ENCODE results near the gene STX1A.
"Not testable (repeated sequence)": the region's sequence is repeated elsewhere in the genome, so short reads cannot be mapped to it uniquely, and the experiment has no call there.

STX1A gene

GRCh38 chr7:73727952-73728351, 8.5 kb upstream of the STX1A start:
- H3K4me3 ChIP-seq (ENCODE audit: control insufficient read depth, low read depth, low read length), result no peak overlapping the region
- DNase-seq (ENCODE audit: low read depth), result no peak
- no peak for TF ChIP-seq CTCF (conservative IDR thresholded peaks at IDR 0.05; ENCODE audit: control insufficient read depth, insufficient read depth, low read depth, low read length)

- TF ChIP-seq CTCF (conservative IDR thresholded peaks at IDR 0.05; ENCODE audit: control insufficient read depth, insufficient read depth, low read depth, low read length), result no peak
- no peak for DNase-seq (ENCODE audit: low read depth)
- no peak overlapping the region for H3K4me3 ChIP-seq (ENCODE audit: control insufficient read depth, low read depth, low read length)
These were observed 6.6 kb upstream of the STX1A start for GRCh38 chr7:73726083-73726466.

GRCh38 chr7:73723813-73724212, 4.3 kb upstream of the STX1A start:
- H3K4me3 ChIP-seq (ENCODE audit: control insufficient read depth, low read depth, low read length), result no peak overlapping the region
- DNase-seq (ENCODE audit: low read depth), result no peak
- TF ChIP-seq CTCF (conservative IDR thresholded peaks at IDR 0.05; ENCODE audit: control insufficient read depth, insufficient read depth, low read depth, low read length), result no peak

GRCh38 chr7:73722785-73723184, 3.3 kb upstream of the STX1A start:
- no peak overlapping the region for H3K4me3 ChIP-seq (ENCODE audit: control insufficient read depth, low read depth, low read length)
- DNase-seq (ENCODE audit: low read depth), result no peak
- TF ChIP-seq CTCF (conservative IDR thresholded peaks at IDR 0.05; ENCODE audit: control insufficient read depth, insufficient read depth, low read depth, low read length), result no peak

GRCh38 chr7:73722182-73722581, 2.7 kb upstream of the STX1A start:
- not testable (repeated sequence) for H3K4me3 ChIP-seq (ENCODE audit: control insufficient read depth, low read depth, low read length); DNase-seq (ENCODE audit: low read depth)

- no peak overlapping the region for H3K4me3 ChIP-seq (ENCODE audit: control insufficient read depth, low read depth, low read length)
- no peak for DNase-seq (ENCODE audit: low read depth)
- TF ChIP-seq CTCF (conservative IDR thresholded peaks at IDR 0.05; ENCODE audit: control insufficient read depth, insufficient read depth, low read depth, low read length), result no peak
These were observed 1.9 kb upstream of the STX1A start for GRCh38 chr7:73721377-73721817.

- not testable (repeated sequence) for DNase-seq (ENCODE audit: low read depth); H3K4me3 ChIP-seq (ENCODE audit: control insufficient read depth, low read depth, low read length)
These were observed 974 bp upstream of the STX1A start for GRCh38 chr7:73720443-73720842.

- DNase-seq (ENCODE audit: low read depth), result no peak
- TF ChIP-seq CTCF (conservative IDR thresholded peaks at IDR 0.05; ENCODE audit: control insufficient read depth, insufficient read depth, low read depth, low read length), result no peak
- H3K4me3 ChIP-seq (ENCODE audit: control insufficient read depth, low read depth, low read length), result peak overlapping the region; percentile 35
These were observed 319 bp upstream of the STX1A start for GRCh38 chr7:73719806-73720169.

All from fibroblast of mammary gland (primary cell).